ENCODE results near the gene DUSP18.
"Not testable (repeated sequence)": the region's sequence is repeated elsewhere in the genome, so short reads cannot be mapped to it uniquely, and the experiment has no call there.

Gene DUSP18

GRCh38 chr22:30640361-30640760 is 27.3 kb downstream of the DUSP18 start:
- DNase-seq (ENCODE audit: low read depth in 2 of 2), result no peak

GRCh38 chr22:30637701-30638114 is 30.0 kb downstream of the DUSP18 start:
- no peak for DNase-seq (ENCODE audit: low read depth in 2 of 2)

GRCh38 chr22:30636226-30637077 is 31.2 kb downstream of the DUSP18 start:
- no peak for DNase-seq (ENCODE audit: low read depth in 2 of 2)

GRCh38 chr22:30635273-30636225 is 32.1 kb downstream of the DUSP18 start, which contains the start of gene SLC35E4:
TSS of gene SLC35E4 (plus strand) at chr22:30635781. CDS start at chr22:30636451, 670 bp downstream.
- peak; percentile 68 to 77 for DNase-seq (ENCODE audit: low read depth in 2 of 2)

GRCh38 chr22:30634471-30635233 is 33.0 kb downstream of the DUSP18 start:
- peak; percentile 53 to 57 for DNase-seq (ENCODE audit: low read depth in 2 of 2)

- not testable (repeated sequence) for DNase-seq (ENCODE audit: low read depth in 2 of 2)
These were observed 36.2 kb downstream of the DUSP18 start for GRCh38 chr22:30631469-30631868.

- DNase-seq (ENCODE audit: low read depth in 2 of 2), result no peak
These were observed 39.2 kb downstream of the DUSP18 start for GRCh38 chr22:30628491-30628890.

- no peak for DNase-seq (ENCODE audit: low read depth in 2 of 2)
These were observed 40.2 kb downstream of the DUSP18 start for GRCh38 chr22:30627471-30627870.

GRCh38 chr22:30626413-30626812 is 41.3 kb downstream of the DUSP18 start:
- no peak for DNase-seq (ENCODE audit: low read depth in 2 of 2)

GRCh38 chr22:30619909-30620308 is 47.8 kb downstream of the DUSP18 start:
- DNase-seq (ENCODE audit: low read depth in 2 of 2), result not testable (repeated sequence)

GRCh38 chr22:30617819-30618218 is 49.9 kb downstream of the DUSP18 start:
- DNase-seq (ENCODE audit: low read depth in 2 of 2), result no peak

GRCh38 chr22:30615543-30615954 is 52.1 kb downstream of the DUSP18 start:
- DNase-seq (ENCODE audit: low read depth in 2 of 2), result no peak

GRCh38 chr22:30614879-30615278 is 52.8 kb downstream of the DUSP18 start:
- no peak for DNase-seq (ENCODE audit: low read depth in 2 of 2)

GRCh38 chr22:30614268-30614667 is 53.4 kb downstream of the DUSP18 start:
- no peak for DNase-seq (ENCODE audit: low read depth in 2 of 2)

- no peak for DNase-seq (ENCODE audit: low read depth in 2 of 2)
These were observed 54.9 kb downstream of the DUSP18 start for GRCh38 chr22:30612789-30613188.

All from fibroblast of skin of left biceps (primary cell).